GM23338 (cell line): ENCODE data around the gene IMMP2L. TPM values are rescaled to one million over a fixed set of nuclear protein-coding genes. Genes with fewer than 3 reads are reported as not detected.

ENCODE experiments used
- ATAC-seq: fragments of 200-7000 bp; cut with Tn5 transposase; 3 replicates; pipeline ENCODE4 v1.9.1; 2020
- DNase-seq: peaks from one replicate; pipeline ENCODE4 v3.0.0-alpha.2; 2015; ENCODE audit warnings: low spot score
- H2AFZ ChIP-seq: fragments of 200-600 bp; sonication (generic); 2 replicates; pipeline ENCODE4 v1.8.0; 2016; ENCODE audit warnings: antibody characterized with exemption, mild to moderate bottlenecking, moderate library complexity
- H3F3A ChIP-seq: fragments of 200-600 bp; sonication (generic); replicated peaks from 2 replicates; pipeline ENCODE4 v1.8.0; 2017; ENCODE audit warnings: antibody characterized with exemption, mixed run types, low read depth
- H3K27ac ChIP-seq: fragments of 200-600 bp; sonication (generic); 2 replicates; pipeline ENCODE4 v1.6.1; 2016; ENCODE audit warnings: low read depth
- H3K27me3 ChIP-seq: fragments of 200-600 bp; sonication (generic); 2 replicates; pipeline ENCODE4 v1.8.0; 2016; ENCODE audit warnings: mild to moderate bottlenecking, mixed run types, moderate library complexity; ENCODE audit not compliant: insufficient read depth
- H3K36me3 ChIP-seq: fragments of 200-600 bp; sonication (generic); 2 replicates; pipeline ENCODE4 v1.8.0; 2016; ENCODE audit warnings: mild to moderate bottlenecking; ENCODE audit not compliant: insufficient read depth
- H3K4me1 ChIP-seq: fragments of 200-600 bp; sonication (generic); 2 replicates; pipeline ENCODE4 v1.8.0; 2016; ENCODE audit warnings: mild to moderate bottlenecking, moderate library complexity; ENCODE audit not compliant: insufficient read depth
- H3K4me2 ChIP-seq: fragments of 200-600 bp; sonication (generic); 2 replicates; pipeline ENCODE4 v1.7.1; 2017; ENCODE audit warnings: mixed run types
- H3K4me3 ChIP-seq: fragments of 200-600 bp; sonication (generic); 2 replicates; pipeline ENCODE4 v1.6.1; 2016; ENCODE audit warnings: mixed run types
- H3K79me2 ChIP-seq: fragments of 200-600 bp; sonication (generic); replicated peaks from 2 replicates; pipeline ENCODE4 v1.8.0; 2017; ENCODE audit warnings: mild to moderate bottlenecking; ENCODE audit not compliant: insufficient read depth
- H3K9me2 ChIP-seq: fragments of 200-600 bp; sonication (generic); 2 replicates; pipeline ENCODE4 v1.8.0; 2017; ENCODE audit not compliant: insufficient read depth
- H4K20me1 ChIP-seq: fragments of 200-600 bp; sonication (generic); replicated peaks from 2 replicates; pipeline ENCODE4 v1.8.0; 2017; ENCODE audit warnings: mild to moderate bottlenecking; ENCODE audit not compliant: insufficient read depth
- H3K27ac Mint-ChIP-seq: 2 replicates; pipeline ENCODE4 v1.8.0; 2020; ENCODE audit warnings: inconsistent platforms, mild to moderate bottlenecking, moderate library complexity, mixed read lengths
- H3K27me3 Mint-ChIP-seq: 3 replicates; pipeline ENCODE4 v1.8.0; 2022; ENCODE audit warnings: low read depth, mild to moderate bottlenecking, moderate library complexity, mixed read lengths, inconsistent platforms; ENCODE audit not compliant: insufficient read depth, poor library complexity
- H3K36me3 Mint-ChIP-seq: 3 replicates; pipeline ENCODE4 v1.8.0; 2021; ENCODE audit warnings: low read depth, mild to moderate bottlenecking, inconsistent platforms, moderate library complexity, mixed read lengths
- H3K4me1 Mint-ChIP-seq: 3 replicates; pipeline ENCODE4 v1.8.0; 2020; ENCODE audit warnings: mild to moderate bottlenecking, inconsistent platforms, mixed read lengths
- H3K4me3 Mint-ChIP-seq: 3 replicates; pipeline ENCODE4 v1.8.0; 2021; ENCODE audit warnings: moderate library complexity, mild to moderate bottlenecking, inconsistent platforms, mixed read lengths
- H3K9me3 Mint-ChIP-seq: 3 replicates; pipeline ENCODE4 v1.8.0; 2020; ENCODE audit warnings: moderate library complexity, mild to moderate bottlenecking, inconsistent platforms, mixed read lengths
- CREB1 ChIP-seq: fragments of 250-450 bp; sonication (Bioruptor Pico); IDR thresholded peaks from 2 replicates; pipeline ENCODE4 v1.5.0; 2020; ENCODE audit warnings: low read depth, mild to moderate bottlenecking, moderate library complexity
- CTCF ChIP-seq, 2 experiments: fragments of 200-600 bp in 1 of 2; sonication (generic) in 1 of 2; conservative IDR thresholded peaks; 2 replicates each; pipeline versions ENCODE4 v1.5.1 to v1.6.1; 2016 to 2017; ENCODE audit warnings: antibody characterized with exemption in 2 of 2, low read depth in 2 of 2, mild to moderate bottlenecking in 2 of 2, moderate library complexity in 1 of 2
- ETS1 ChIP-seq: IDR thresholded peaks from 2 replicates; pipeline ENCODE4 v1.6.1; 2016; ENCODE audit warnings: antibody characterized with exemption
- EZH2 ChIP-seq: fragments of 200-600 bp; sonication (generic); IDR thresholded peaks from one replicate; pipeline ENCODE4 v1.8.0; 2017; ENCODE audit warnings: antibody characterized with exemption, mild to moderate bottlenecking, low read depth; ENCODE audit not compliant: unreplicated experiment
- NANOG ChIP-seq: IDR thresholded peaks from 2 replicates; pipeline ENCODE4 v1.6.1; 2016; ENCODE audit warnings: antibody characterized with exemption, borderline replicate concordance
- STAT1 ChIP-seq: IDR thresholded peaks from one replicate; pipeline ENCODE4 v1.6.1; 2016; ENCODE audit warnings: antibody characterized with exemption; ENCODE audit not compliant: unreplicated experiment
- ZNF114 ChIP-seq: fragments of 250-450 bp; sonication (Bioruptor Pico); IDR thresholded peaks from 2 replicates; pipeline ENCODE4 v1.5.0; 2020; ENCODE audit warnings: mild to moderate bottlenecking, moderate library complexity
- ZNF331 ChIP-seq: fragments of 250-450 bp; sonication (Bioruptor Pico); IDR thresholded peaks from 2 replicates; pipeline ENCODE4 v1.5.0; 2020; ENCODE audit warnings: low read depth, mild to moderate bottlenecking, moderate library complexity
- polyA plus RNA-seq: library from polyadenylated mRNA; unstranded; fragments of >200 nt; fragmentation: Nextera tagmentation; extraction: Ambion mirVana; gene quantifications from 2 replicates; pipeline ENCODE4 v1.2.1, GENCODE V29; 2016
- total RNA-seq: library from RNA; depleted of rRNA; stranded (reverse); fragments of >200 nt; shearing (Covaris generic); gene quantifications from 2 replicates; pipeline ENCODE4 v1.2.3, GENCODE V29; 2014
- TF ChIP-seq, protein P1 (sequence below): fragments of 250-450 bp; sonication (Bioruptor Pico); IDR thresholded peaks from 2 replicates; pipeline ENCODE4 v1.5.0; 2020; ENCODE audit warnings: mild to moderate bottlenecking, moderate library complexity
- TF ChIP-seq, protein P2 (sequence below): IDR thresholded peaks from one replicate; pipeline ENCODE4 v1.6.1; 2018; ENCODE audit warnings: antibody characterized with exemption; ENCODE audit not compliant: unreplicated experiment

The IMMP2L gene
- total and polyA plus RNA-seq, 2 experiments from 2014 or later: 7.3 to 14.0 TPM

GRCh38 chr7:111003883-111004282 is 558.4 kb downstream of the IMMP2L start (continued):
- TF ChIP-seq, protein P1, sequence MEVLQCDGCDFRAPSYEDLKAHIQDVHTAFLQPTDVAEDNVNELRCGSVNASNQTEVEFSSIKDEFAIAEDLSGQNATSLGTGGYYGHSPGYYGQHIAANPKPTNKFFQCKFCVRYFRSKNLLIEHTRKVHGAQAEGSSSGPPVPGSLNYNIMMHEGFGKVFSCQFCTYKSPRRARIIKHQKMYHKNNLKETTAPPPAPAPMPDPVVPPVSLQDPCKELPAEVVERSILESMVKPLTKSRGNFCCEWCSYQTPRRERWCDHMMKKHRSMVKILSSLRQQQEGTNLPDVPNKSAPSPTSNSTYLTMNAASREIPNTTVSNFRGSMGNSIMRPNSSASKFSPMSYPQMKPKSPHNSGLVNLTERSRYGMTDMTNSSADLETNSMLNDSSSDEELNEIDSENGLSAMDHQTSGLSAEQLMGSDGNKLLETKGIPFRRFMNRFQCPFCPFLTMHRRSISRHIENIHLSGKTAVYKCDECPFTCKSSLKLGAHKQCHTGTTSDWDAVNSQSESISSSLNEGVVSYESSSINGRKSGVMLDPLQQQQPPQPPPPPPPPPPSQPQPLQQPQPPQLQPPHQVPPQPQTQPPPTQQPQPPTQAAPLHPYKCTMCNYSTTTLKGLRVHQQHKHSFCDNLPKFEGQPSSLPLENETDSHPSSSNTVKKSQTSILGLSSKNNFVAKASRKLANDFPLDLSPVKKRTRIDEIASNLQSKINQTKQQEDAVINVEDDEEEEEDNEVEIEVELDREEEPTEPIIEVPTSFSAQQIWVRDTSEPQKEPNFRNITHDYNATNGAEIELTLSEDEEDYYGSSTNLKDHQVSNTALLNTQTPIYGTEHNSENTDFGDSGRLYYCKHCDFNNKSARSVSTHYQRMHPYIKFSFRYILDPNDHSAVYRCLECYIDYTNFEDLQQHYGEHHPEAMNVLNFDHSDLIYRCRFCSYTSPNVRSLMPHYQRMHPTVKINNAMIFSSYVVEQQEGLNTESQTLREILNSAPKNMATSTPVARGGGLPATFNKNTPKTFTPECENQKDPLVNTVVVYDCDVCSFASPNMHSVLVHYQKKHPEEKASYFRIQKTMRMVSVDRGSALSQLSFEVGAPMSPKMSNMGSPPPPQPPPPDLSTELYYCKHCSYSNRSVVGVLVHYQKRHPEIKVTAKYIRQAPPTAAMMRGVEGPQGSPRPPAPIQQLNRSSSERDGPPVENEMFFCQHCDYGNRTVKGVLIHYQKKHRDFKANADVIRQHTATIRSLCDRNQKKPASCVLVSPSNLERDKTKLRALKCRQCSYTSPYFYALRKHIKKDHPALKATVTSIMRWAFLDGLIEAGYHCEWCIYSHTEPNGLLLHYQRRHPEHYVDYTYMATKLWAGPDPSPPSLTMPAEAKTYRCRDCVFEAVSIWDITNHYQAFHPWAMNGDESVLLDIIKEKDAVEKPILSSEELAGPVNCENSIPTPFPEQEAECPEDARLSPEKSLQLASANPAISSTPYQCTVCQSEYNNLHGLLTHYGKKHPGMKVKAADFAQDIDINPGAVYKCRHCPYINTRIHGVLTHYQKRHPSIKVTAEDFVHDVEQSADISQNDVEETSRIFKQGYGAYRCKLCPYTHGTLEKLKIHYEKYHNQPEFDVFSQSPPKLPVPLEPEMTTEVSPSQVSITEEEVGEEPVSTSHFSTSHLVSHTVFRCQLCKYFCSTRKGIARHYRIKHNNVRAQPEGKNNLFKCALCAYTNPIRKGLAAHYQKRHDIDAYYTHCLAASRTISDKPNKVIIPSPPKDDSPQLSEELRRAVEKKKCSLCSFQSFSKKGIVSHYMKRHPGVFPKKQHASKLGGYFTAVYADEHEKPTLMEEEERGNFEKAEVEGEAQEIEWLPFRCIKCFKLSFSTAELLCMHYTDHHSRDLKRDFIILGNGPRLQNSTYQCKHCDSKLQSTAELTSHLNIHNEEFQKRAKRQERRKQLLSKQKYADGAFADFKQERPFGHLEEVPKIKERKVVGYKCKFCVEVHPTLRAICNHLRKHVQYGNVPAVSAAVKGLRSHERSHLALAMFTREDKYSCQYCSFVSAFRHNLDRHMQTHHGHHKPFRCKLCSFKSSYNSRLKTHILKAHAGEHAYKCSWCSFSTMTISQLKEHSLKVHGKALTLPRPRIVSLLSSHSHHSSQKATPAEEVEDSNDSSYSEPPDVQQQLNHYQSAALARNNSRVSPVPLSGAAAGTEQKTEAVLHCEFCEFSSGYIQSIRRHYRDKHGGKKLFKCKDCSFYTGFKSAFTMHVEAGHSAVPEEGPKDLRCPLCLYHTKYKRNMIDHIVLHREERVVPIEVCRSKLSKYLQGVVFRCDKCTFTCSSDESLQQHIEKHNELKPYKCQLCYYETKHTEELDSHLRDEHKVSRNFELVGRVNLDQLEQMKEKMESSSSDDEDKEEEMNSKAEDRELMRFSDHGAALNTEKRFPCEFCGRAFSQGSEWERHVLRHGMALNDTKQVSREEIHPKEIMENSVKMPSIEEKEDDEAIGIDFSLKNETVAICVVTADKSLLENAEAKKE (CRISPR knock-in tag): no peak

- Histone ChIP-seq H3K27ac (no peak overlapping the region), H3K27me3 (no peaks in the 10 kb centered on the region), H4K20me1 (no peaks in the 10 kb centered on the region), H3K4me3 (no peak overlapping the region), H3F3A (no peaks in the 10 kb centered on the region), H3K9me2 (peaks cover 4% of the 10 kb centered on the region), H3K4me1 (no peaks in the 10 kb centered on the region), H2AFZ (peak overlapping the region; percentile 1; the same call in 1 of the 2 replicates), H3K4me2 (no peak overlapping the region), H3K36me3 (no peaks in the 10 kb centered on the region), H3K79me2 (no peaks in the 10 kb centered on the region)
- no peaks in the 10 kb centered on the region for H3K36me3 Mint-ChIP-seq
- H3K27ac Mint-ChIP-seq: no peak overlapping the region
- H3K9me3 Mint-ChIP-seq: no peaks in the 10 kb centered on the region
- DNase-seq (no peak), ATAC-seq (no peak)
- H3K4me1 Mint-ChIP-seq: no peaks in the 10 kb centered on the region
- no peaks in the 10 kb centered on the region for H3K27me3 Mint-ChIP-seq
- H3K4me3 Mint-ChIP-seq: no peak overlapping the region
- TF ChIP-seq ETS1 (no peak), CREB1 (CRISPR knock-in tag) (no peak), STAT1 (no peak), ZNF114 (CRISPR knock-in tag) (no peak), NANOG (no peak), EZH2 (no peak), CTCF (conservative IDR thresholded peaks at IDR 0.05; ENCODE audit: low read depth in 2 of 2) (no peak), ZNF331 (CRISPR knock-in tag) (no peak)
- TF ChIP-seq, protein P2, sequence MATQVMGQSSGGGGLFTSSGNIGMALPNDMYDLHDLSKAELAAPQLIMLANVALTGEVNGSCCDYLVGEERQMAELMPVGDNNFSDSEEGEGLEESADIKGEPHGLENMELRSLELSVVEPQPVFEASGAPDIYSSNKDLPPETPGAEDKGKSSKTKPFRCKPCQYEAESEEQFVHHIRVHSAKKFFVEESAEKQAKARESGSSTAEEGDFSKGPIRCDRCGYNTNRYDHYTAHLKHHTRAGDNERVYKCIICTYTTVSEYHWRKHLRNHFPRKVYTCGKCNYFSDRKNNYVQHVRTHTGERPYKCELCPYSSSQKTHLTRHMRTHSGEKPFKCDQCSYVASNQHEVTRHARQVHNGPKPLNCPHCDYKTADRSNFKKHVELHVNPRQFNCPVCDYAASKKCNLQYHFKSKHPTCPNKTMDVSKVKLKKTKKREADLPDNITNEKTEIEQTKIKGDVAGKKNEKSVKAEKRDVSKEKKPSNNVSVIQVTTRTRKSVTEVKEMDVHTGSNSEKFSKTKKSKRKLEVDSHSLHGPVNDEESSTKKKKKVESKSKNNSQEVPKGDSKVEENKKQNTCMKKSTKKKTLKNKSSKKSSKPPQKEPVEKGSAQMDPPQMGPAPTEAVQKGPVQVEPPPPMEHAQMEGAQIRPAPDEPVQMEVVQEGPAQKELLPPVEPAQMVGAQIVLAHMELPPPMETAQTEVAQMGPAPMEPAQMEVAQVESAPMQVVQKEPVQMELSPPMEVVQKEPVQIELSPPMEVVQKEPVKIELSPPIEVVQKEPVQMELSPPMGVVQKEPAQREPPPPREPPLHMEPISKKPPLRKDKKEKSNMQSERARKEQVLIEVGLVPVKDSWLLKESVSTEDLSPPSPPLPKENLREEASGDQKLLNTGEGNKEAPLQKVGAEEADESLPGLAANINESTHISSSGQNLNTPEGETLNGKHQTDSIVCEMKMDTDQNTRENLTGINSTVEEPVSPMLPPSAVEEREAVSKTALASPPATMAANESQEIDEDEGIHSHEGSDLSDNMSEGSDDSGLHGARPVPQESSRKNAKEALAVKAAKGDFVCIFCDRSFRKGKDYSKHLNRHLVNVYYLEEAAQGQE: no peak
Measured at GRCh38 chr7:110994028-110994967, 568.0 kb downstream of the IMMP2L start.
